Endothelial cell of umbilical vein (primary cell): ENCODE data around the gene ARF1.

ENCODE experiments used
- CTCF ChIP-seq, 2 donors: IDR thresholded peaks; 1 replicate in 1 of 2; 2 replicates in 1 of 2; pipeline ENCODE4 v1.5.1; 2011; ENCODE audit warnings: low read length in 2 of 2, mild to moderate bottlenecking in 2 of 2, moderate library complexity in 2 of 2, control low read depth in 1 of 2, inconsistent platforms in 1 of 2, low read depth in 1 of 2; ENCODE audit not compliant: insufficient read depth in 1 of 2; ENCODE audit errors: extremely low read depth in 1 of 2
- EZH2 ChIP-seq: IDR thresholded peaks from 2 replicates; pipeline ENCODE4 v1.6.1; 2012; ENCODE audit warnings: borderline replicate concordance, low read depth, mild to moderate bottlenecking, moderate library complexity, low read length, inconsistent platforms; ENCODE audit not compliant: severe bottlenecking
- POLR2A ChIP-seq: IDR thresholded peaks from 2 replicates; pipeline ENCODE4 v1.6.1; 2012; ENCODE audit warnings: low read depth, mild to moderate bottlenecking, control low read depth, low read length
- POLR2AphosphoS5 ChIP-seq: IDR thresholded peaks from 2 replicates; pipeline ENCODE4 v1.6.1; 2012; ENCODE audit warnings: low read depth, mild to moderate bottlenecking, control low read depth, low read length, moderate library complexity; ENCODE audit not compliant: insufficient read depth

- TF ChIP-seq EZH2 = no peak
- no peak for TF ChIP-seq CTCF (IDR thresholded peaks at IDR 0.05; ENCODE audit: extremely low read depth in 1 of 2, insufficient read depth in 1 of 2, low read depth in 1 of 2, low read length in 2 of 2)
- TF ChIP-seq POLR2A = no peak
- no peak for TF ChIP-seq POLR2AphosphoS5
Measured at GRCh38 chr1:228147768-228148167, 65.3 kb downstream of the ARF1 start.
